Upper lobe of left lung (tissue), 4 donors: Measurements from ENCODE around the gene SLC5A11.

Source experiments
- CTCF ChIP-seq, 6 experiments: fragments of 450-650 bp in 4 of 6; fragments of 200-600 bp in 2 of 6; sonication (generic) in 2 of 6; IDR thresholded peaks; one replicate each; pipeline ENCODE4 v1.5.1; 2016 to 2019; ENCODE audit warnings: antibody characterized with exemption in 6 of 6
- POLR2A ChIP-seq, 4 donors: fragments of 450-650 bp; IDR thresholded peaks; one replicate each; pipeline ENCODE4 v1.5.1; 2016 to 2017; ENCODE audit warnings: antibody characterized with exemption in 4 of 4, mild to moderate bottlenecking in 2 of 4

GRCh38 chr16:24820522-24820921 is 25.2 kb upstream of the SLC5A11 start:
- TF ChIP-seq CTCF (IDR thresholded peaks at IDR 0.05): no peak
- no peak for TF ChIP-seq POLR2A (IDR thresholded peaks at IDR 0.05)
